ENCODE results near the gene GJB2.
A peak's percentile ranks its signal among the peaks of the same experiment; 100 is the strongest.

The GJB2 gene

DNA sequence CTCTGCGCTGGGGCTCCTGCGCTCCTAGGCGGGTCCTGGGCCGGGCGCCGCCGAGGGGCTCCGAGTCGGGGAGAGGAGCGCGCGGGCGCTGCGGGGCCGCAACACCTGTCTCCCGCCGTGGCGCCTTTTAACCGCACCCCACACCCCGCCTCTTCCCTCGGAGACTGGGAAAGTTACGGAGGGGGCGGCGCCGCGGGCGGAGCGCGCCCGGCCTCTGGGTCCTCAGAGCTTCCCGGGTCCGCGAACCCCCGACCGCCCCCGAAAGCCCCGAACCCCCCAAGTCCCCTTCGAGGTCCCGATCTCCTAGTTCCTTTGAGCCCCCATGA is at the start of gene GJB2:
TSS of gene GJB2 (minus strand) at position 103 of the 326 bp plus-strand sequence. CDS start 3,357 bp downstream, outside the sequence.
- in situ Hi-C loops (cut with MboI; ENCODE audit: low pct_unique_long_range_greater_than_20kb, low sequenced_read_pairs, unreplicated experiment) = loop anchor here (25.0 kb wide), 2 partner anchors 645 to 720 kb away; partner anchors contain the start of gene XPO4
- TF ChIP-seq, protein P1, sequence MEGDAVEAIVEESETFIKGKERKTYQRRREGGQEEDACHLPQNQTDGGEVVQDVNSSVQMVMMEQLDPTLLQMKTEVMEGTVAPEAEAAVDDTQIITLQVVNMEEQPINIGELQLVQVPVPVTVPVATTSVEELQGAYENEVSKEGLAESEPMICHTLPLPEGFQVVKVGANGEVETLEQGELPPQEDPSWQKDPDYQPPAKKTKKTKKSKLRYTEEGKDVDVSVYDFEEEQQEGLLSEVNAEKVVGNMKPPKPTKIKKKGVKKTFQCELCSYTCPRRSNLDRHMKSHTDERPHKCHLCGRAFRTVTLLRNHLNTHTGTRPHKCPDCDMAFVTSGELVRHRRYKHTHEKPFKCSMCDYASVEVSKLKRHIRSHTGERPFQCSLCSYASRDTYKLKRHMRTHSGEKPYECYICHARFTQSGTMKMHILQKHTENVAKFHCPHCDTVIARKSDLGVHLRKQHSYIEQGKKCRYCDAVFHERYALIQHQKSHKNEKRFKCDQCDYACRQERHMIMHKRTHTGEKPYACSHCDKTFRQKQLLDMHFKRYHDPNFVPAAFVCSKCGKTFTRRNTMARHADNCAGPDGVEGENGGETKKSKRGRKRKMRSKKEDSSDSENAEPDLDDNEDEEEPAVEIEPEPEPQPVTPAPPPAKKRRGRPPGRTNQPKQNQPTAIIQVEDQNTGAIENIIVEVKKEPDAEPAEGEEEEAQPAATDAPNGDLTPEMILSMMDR (IDR thresholded peaks at IDR 0.05; ENCODE audit: extremely low read depth, insufficient read depth, missing control alignments) = no peak
- no peak for DNase-seq (ENCODE audit: low spot score)

- in situ Hi-C loops (cut with MboI; ENCODE audit: low pct_unique_long_range_greater_than_20kb, low sequenced_read_pairs, unreplicated experiment) = no loop called here
- no peak for DNase-seq (ENCODE audit: low spot score)
- TF ChIP-seq, protein P1 (IDR thresholded peaks at IDR 0.05; ENCODE audit: extremely low read depth, insufficient read depth, missing control alignments) = no peak
These were observed 48.9 kb upstream of the GJB2 start for GRCh38 chr13:20241593-20241992.

GRCh38 chr13:20239748-20240147 is 47.0 kb upstream of the GJB2 start:
- TF ChIP-seq, protein P1 (IDR thresholded peaks at IDR 0.05; ENCODE audit: extremely low read depth, insufficient read depth, missing control alignments) = no peak
- in situ Hi-C loops (cut with MboI; ENCODE audit: low pct_unique_long_range_greater_than_20kb, low sequenced_read_pairs, unreplicated experiment) = no loop called here
- no peak for DNase-seq (ENCODE audit: low spot score)

- TF ChIP-seq, protein P1 (IDR thresholded peaks at IDR 0.05; ENCODE audit: extremely low read depth, insufficient read depth, missing control alignments) = no peak
- in situ Hi-C loops (cut with MboI; ENCODE audit: low pct_unique_long_range_greater_than_20kb, low sequenced_read_pairs, unreplicated experiment) = no loop called here
These were observed 40.0 kb upstream of the GJB2 start for GRCh38 chr13:20232556-20233277.

GRCh38 chr13:20231839-20232555 is 39.3 kb upstream of the GJB2 start, which contains the start of gene GJB6:
Gene GJB6 (minus strand): TSS chr13:20232319. CDS start chr13:20223480, 8,839 bp downstream.
- in situ Hi-C loops (cut with MboI; ENCODE audit: low pct_unique_long_range_greater_than_20kb, low sequenced_read_pairs, unreplicated experiment) = no loop called here
- DNase-seq (ENCODE audit: low spot score) = peak; percentile 69
- TF ChIP-seq, protein P1 (IDR thresholded peaks at IDR 0.05; ENCODE audit: extremely low read depth, insufficient read depth, missing control alignments) = no peak

More at GRCh38 chr13:20232556-20233277, 40.0 kb upstream of the GJB2 start:
- DNase-seq (ENCODE audit: low spot score) = no peak

- in situ Hi-C loops (cut with MboI; ENCODE audit: low pct_unique_long_range_greater_than_20kb, low sequenced_read_pairs, unreplicated experiment) = no loop called here
- DNase-seq (ENCODE audit: low spot score) = no peak
- TF ChIP-seq, protein P1 (IDR thresholded peaks at IDR 0.05; ENCODE audit: extremely low read depth, insufficient read depth, missing control alignments) = no peak
These were observed 38.4 kb upstream of the GJB2 start for GRCh38 chr13:20230913-20231838.
